ENCODE data around the gene GATA6. TPM values are rescaled to one million over a fixed set of nuclear protein-coding genes. Genes with fewer than 3 reads are reported as not detected.

Gene GATA6
- total RNA-seq, 4 donors from 2014 or later: 2.0 to 5.7 (median 2.9) TPM

- no peak for TF ChIP-seq CTCF (IDR thresholded peaks at IDR 0.05; ENCODE audit: low read depth)
Observed at GRCh38 chr18:22171258-22172119, 2.1 kb downstream of the GATA6 start.

- no peak for TF ChIP-seq CTCF (IDR thresholded peaks at IDR 0.05; ENCODE audit: low read depth)
Observed at GRCh38 chr18:22172120-22172582, 2.8 kb downstream of the GATA6 start.

DNA sequence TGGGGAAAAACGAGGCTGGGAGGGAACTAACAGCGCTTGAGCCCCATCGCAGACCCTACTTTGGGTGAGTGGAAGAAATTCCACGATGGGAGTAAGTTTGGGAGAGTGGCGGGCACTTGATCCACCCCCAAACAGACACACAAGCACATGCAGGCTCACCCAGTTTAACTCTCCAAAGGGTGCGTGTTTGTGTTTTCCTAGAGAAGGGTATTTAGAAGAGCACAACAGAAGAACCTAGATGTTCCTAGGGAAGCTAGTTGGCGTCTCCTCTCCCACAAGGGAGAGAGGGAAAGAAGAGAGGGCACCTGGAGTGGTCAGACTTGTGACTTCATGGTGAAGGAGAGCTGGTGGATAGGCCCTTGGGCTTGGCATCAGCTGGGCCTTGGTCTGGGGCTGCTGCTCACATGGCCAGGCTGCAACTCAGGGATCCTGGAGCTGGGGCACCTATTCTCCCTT is 3.2 kb downstream of the GATA6 start:
- no peak for TF ChIP-seq CTCF (IDR thresholded peaks at IDR 0.05; ENCODE audit: low read depth)

DNA sequence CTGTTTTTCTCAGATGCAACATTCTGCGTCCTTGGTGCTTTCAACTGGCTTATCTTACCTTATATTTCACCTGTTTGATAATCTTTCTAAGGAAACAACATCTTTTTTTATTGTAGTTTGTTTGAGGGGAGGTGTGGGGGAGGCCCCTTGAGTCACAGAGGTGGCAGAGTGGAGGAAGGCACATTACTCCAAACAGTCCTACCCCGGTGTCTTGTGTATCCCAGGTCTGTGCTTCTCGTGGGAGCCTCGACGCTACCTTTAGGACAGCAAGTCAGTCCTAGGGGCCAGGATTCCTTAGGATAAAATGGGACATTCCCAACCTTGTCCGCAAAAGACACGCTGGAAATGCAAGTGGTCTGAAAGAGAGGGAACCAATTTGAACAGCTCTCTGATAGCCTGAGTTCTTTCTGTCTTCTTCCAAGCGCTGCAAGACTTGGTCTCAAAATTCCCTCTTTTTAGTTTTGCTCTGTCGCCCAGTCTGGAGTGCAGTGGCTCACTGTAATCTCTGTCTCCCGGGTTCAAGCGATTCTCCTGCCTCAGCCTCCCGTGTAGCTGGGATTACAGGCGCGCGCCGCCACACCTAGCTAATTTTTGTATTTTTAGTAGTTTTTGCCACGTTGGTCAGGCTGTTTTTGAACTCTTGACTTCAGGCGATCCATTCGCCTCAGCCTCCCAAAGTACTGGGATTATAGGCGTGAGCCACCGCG is 4.0 kb downstream of the GATA6 start:
- no peak for TF ChIP-seq CTCF (IDR thresholded peaks at IDR 0.05; ENCODE audit: low read depth)

DNA sequence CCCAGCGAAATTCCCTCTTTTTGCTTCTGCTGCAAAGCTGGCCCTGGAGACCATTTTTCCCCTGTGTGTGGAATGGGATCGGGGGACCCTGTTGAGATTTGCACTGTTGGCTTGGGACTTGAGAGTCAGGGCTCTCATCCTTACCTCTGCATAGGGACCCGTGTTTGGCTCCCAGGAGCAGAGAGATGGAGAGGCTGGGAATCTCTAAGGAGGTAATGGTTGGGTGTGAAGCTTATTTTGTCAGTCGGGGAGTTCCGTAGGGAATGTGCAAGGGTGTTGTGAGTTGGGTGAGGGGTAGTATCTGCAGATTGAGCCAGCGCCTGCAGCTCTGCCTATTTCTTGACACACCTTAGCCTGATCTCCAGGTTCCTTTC is 4.5 kb downstream of the GATA6 start:
- no peak for TF ChIP-seq CTCF (IDR thresholded peaks at IDR 0.05; ENCODE audit: low read depth)

- TF ChIP-seq CTCF (IDR thresholded peaks at IDR 0.05; ENCODE audit: low read depth): no peak
Observed at GRCh38 chr18:22174341-22175145, 5.2 kb downstream of the GATA6 start.
